Trophoblast cell (in vitro differentiated cells and primary cell): ENCODE data around the gene NR1D2.
A peak's percentile ranks its signal among the peaks of the same experiment; 100 is the strongest.

Experiments used
- DNase-seq, 2 donors: peaks; one replicate each; pipeline ENCODE4 v3.0.0-alpha.2; 2016
- H2AFZ ChIP-seq: 2 replicates; pipeline ENCODE4 v1.6.1; 2013; ENCODE audit warnings: low read length, moderate library complexity, mild to moderate bottlenecking; ENCODE audit not compliant: insufficient read depth, poor library complexity
- H2AK5ac ChIP-seq: 2 replicates; pipeline ENCODE4 v1.6.1; 2013; ENCODE audit warnings: mild to moderate bottlenecking, low read length
- H2BK120ac ChIP-seq: 2 replicates; pipeline ENCODE4 v1.6.1; 2013; ENCODE audit warnings: low read length, mild to moderate bottlenecking, moderate library complexity; ENCODE audit not compliant: insufficient read depth, poor library complexity
- H2BK12ac ChIP-seq: 2 replicates; pipeline ENCODE4 v1.6.1; 2013; ENCODE audit warnings: mild to moderate bottlenecking, low read length, moderate library complexity
- H2BK5ac ChIP-seq: 2 replicates; pipeline ENCODE4 v1.6.1; 2013; ENCODE audit warnings: low read length, low read depth, moderate library complexity, mild to moderate bottlenecking; ENCODE audit not compliant: poor library complexity
- H3K14ac ChIP-seq: 2 replicates; pipeline ENCODE4 v1.6.1; 2013; ENCODE audit warnings: mild to moderate bottlenecking, low read length
- H3K18ac ChIP-seq: 2 replicates; pipeline ENCODE4 v1.6.1; 2013; ENCODE audit warnings: mild to moderate bottlenecking, low read length
- H3K23ac ChIP-seq: 2 replicates; pipeline ENCODE4 v1.6.1; 2013; ENCODE audit warnings: low read length
- H3K27ac ChIP-seq: 2 replicates; pipeline ENCODE4 v1.5.1; 2013; ENCODE audit warnings: low read depth, mild to moderate bottlenecking, inconsistent platforms, low read length, moderate library complexity
- H3K27me3 ChIP-seq: 2 replicates; pipeline ENCODE4 v1.6.1; 2013; ENCODE audit warnings: inconsistent platforms, mild to moderate bottlenecking, low read length, moderate library complexity; ENCODE audit not compliant: insufficient read depth
- H3K36me3 ChIP-seq, 2 experiments: 1 replicate in 1 of 2; 2 replicates in 1 of 2; pipeline ENCODE4 v1.6.1; 2013; ENCODE audit warnings: low read length in 2 of 2, mild to moderate bottlenecking in 2 of 2, moderate library complexity in 1 of 2; ENCODE audit not compliant: insufficient read depth in 2 of 2, control insufficient read depth in 1 of 2
- H3K4ac ChIP-seq: 2 replicates; pipeline ENCODE4 v1.6.1; 2013; ENCODE audit warnings: low read depth, mild to moderate bottlenecking, low read length, moderate library complexity
- H3K4me1 ChIP-seq, 2 experiments: 1 replicate in 1 of 2; 2 replicates in 1 of 2; pipeline ENCODE4 v1.6.1; 2013; ENCODE audit warnings: low read length in 2 of 2, mild to moderate bottlenecking in 2 of 2, moderate library complexity in 1 of 2; ENCODE audit not compliant: insufficient read depth in 2 of 2, control insufficient read depth in 1 of 2
- H3K4me2 ChIP-seq: 2 replicates; pipeline ENCODE4 v1.6.1; 2013; ENCODE audit warnings: inconsistent platforms, mild to moderate bottlenecking, low read length, moderate library complexity
- H3K4me3 ChIP-seq: 2 replicates; pipeline ENCODE4 v1.5.1; 2013; ENCODE audit warnings: mild to moderate bottlenecking, low read depth, low read length, inconsistent platforms
- H3K79me1 ChIP-seq: one replicate; pipeline ENCODE4 v1.6.1; 2013; ENCODE audit warnings: low read length
- H3K79me2 ChIP-seq: 2 replicates; pipeline ENCODE4 v1.6.1; 2013; ENCODE audit warnings: low read length, mild to moderate bottlenecking; ENCODE audit not compliant: control insufficient read depth, insufficient read depth, poor library complexity
- H3K9ac ChIP-seq: 2 replicates; pipeline ENCODE4 v1.6.1; 2013; ENCODE audit warnings: mild to moderate bottlenecking, low read length
- H3K9me3 ChIP-seq: 2 replicates; pipeline ENCODE4 v1.6.1; 2013; ENCODE audit warnings: low read depth, mild to moderate bottlenecking, control low read depth, inconsistent platforms, low read length; ENCODE audit not compliant: insufficient read depth
- H4K12ac ChIP-seq: 2 replicates; pipeline ENCODE4 v1.6.1; 2013; ENCODE audit warnings: low read depth, mild to moderate bottlenecking, low read length, moderate library complexity
- H4K8ac ChIP-seq: 2 replicates; pipeline ENCODE4 v1.6.1; 2013; ENCODE audit warnings: low read depth, mild to moderate bottlenecking, low read length, moderate library complexity
- H4K91ac ChIP-seq: one replicate; pipeline ENCODE4 v1.6.1; 2013; ENCODE audit warnings: low read depth, mild to moderate bottlenecking, low read length, moderate library complexity
- WGBS: extraction: QIAGEN DNeasy Blood & Tissue Kit; methylation state at CpG from one replicate; pipeline ENCODE4 v1.1.7; 2013; ENCODE audit warnings: missing lambda C conversion rate; ENCODE audit not compliant: insufficient read length, insufficient coverage; ENCODE audit errors: extremely low coverage; 5-methylcytosine and 5-hydroxymethylcytosine counted together

Gene NR1D2

GRCh38 chr3:24002129-24002528, 57.0 kb downstream of the NR1D2 start:
- Histone ChIP-seq H3K14ac (no peak overlapping the region), H3K79me2 (no peaks in the 10 kb centered on the region), H3K4ac (no peak overlapping the region), H3K4me2 (no peak overlapping the region), H3K36me3 (no peaks in the 10 kb centered on the region), H4K12ac (no peak overlapping the region), H3K4me1 (no peaks in the 10 kb centered on the region), H4K8ac (no peak overlapping the region), H3K4me3 (no peak overlapping the region), H4K91ac (no peak overlapping the region), H2AK5ac (no peak overlapping the region), H3K79me1 (no peaks in the 10 kb centered on the region), H3K9ac (no peak overlapping the region), H3K23ac (no peak overlapping the region), H2BK12ac (no peak overlapping the region), H3K27ac (no peak overlapping the region), H2BK120ac (no peak overlapping the region), H2BK5ac (no peak overlapping the region), H3K27me3 (no peaks in the 10 kb centered on the region), H3K9me3 (no peaks in the 10 kb centered on the region), H2AFZ (no peak overlapping the region), H3K18ac (no peak overlapping the region)
- WGBS, result no CpG with 5 or more reads among the region's 4 CpGs
- DNase-seq, result no peak

- no CpG with 5 or more reads among the region's 3 CpGs for WGBS
- H3K4me3 ChIP-seq, result no peak overlapping the region
- H4K91ac ChIP-seq, result no peak overlapping the region
- H3K79me2 ChIP-seq, result no peaks in the 10 kb centered on the region
- no peak overlapping the region for H3K27ac ChIP-seq
- no peaks in the 10 kb centered on the region for H3K79me1 ChIP-seq
- H2BK5ac ChIP-seq, result no peak overlapping the region
- H3K4me1 ChIP-seq, result no peaks in the 10 kb centered on the region
- H3K9ac ChIP-seq, result no peak overlapping the region
- no peak overlapping the region for H3K18ac ChIP-seq
- no peaks in the 10 kb centered on the region for H3K36me3 ChIP-seq
- H3K4ac ChIP-seq, result no peak overlapping the region
- H4K8ac ChIP-seq, result no peak overlapping the region
- H3K4me2 ChIP-seq, result no peak overlapping the region
- no peak overlapping the region for H3K23ac ChIP-seq
- no peak for DNase-seq
- H2AK5ac ChIP-seq, result no peak overlapping the region
- no peak overlapping the region for H2BK120ac ChIP-seq
- no peak overlapping the region for H2BK12ac ChIP-seq
- no peaks in the 10 kb centered on the region for H3K27me3 ChIP-seq
- H3K14ac ChIP-seq, result no peak overlapping the region
- no peak overlapping the region for H4K12ac ChIP-seq
- H2AFZ ChIP-seq, result no peak overlapping the region
- no peaks in the 10 kb centered on the region for H3K9me3 ChIP-seq
Observed at GRCh38 chr3:24003466-24003865, 58.4 kb downstream of the NR1D2 start.

- Histone ChIP-seq H4K8ac (no peak overlapping the region), H3K79me1 (no peaks in the 10 kb centered on the region), H2BK12ac (no peak overlapping the region), H3K79me2 (no peaks in the 10 kb centered on the region), H3K27ac (no peak overlapping the region), H2AK5ac (peak overlapping the region; percentile 10), H4K91ac (no peak overlapping the region), H2AFZ (no peak overlapping the region), H3K23ac (no peak overlapping the region), H3K36me3 (no peaks in the 10 kb centered on the region), H3K9me3 (no peaks in the 10 kb centered on the region), H2BK120ac (no peak overlapping the region), H3K4me2 (no peak overlapping the region), H3K4me1 (no peaks in the 10 kb centered on the region), H3K18ac (no peak overlapping the region), H2BK5ac (no peak overlapping the region), H3K27me3 (no peaks in the 10 kb centered on the region), H3K4me3 (no peak overlapping the region), H3K14ac (no peak overlapping the region), H3K4ac (no peak overlapping the region), H4K12ac (no peak overlapping the region), H3K9ac (no peak overlapping the region)
- DNase-seq, result no peak
- no CpG with 5 or more reads among the region's 4 CpGs for WGBS
Observed at GRCh38 chr3:24004171-24004938, 59.3 kb downstream of the NR1D2 start.

GRCh38 chr3:24005669-24006068, 60.6 kb downstream of the NR1D2 start:
- H2AK5ac ChIP-seq, result no peak overlapping the region
- H3K4me1 ChIP-seq, result no peaks in the 10 kb centered on the region
- H3K23ac ChIP-seq, result no peak overlapping the region
- H3K18ac ChIP-seq, result no peak overlapping the region
- no peaks in the 10 kb centered on the region for H3K36me3 ChIP-seq
- H3K14ac ChIP-seq, result no peak overlapping the region
- no peak for DNase-seq
- no peak overlapping the region for H2BK5ac ChIP-seq
- H3K27ac ChIP-seq, result no peak overlapping the region
- H4K12ac ChIP-seq, result no peak overlapping the region
- H2AFZ ChIP-seq, result no peak overlapping the region
- H3K4me2 ChIP-seq, result no peak overlapping the region
- H2BK120ac ChIP-seq, result no peak overlapping the region
- H3K4ac ChIP-seq, result no peak overlapping the region
- H2BK12ac ChIP-seq, result no peak overlapping the region
- H3K27me3 ChIP-seq, result no peaks in the 10 kb centered on the region
- H3K9me3 ChIP-seq, result no peaks in the 10 kb centered on the region
- H3K79me2 ChIP-seq, result no peaks in the 10 kb centered on the region
- no CpG with 5 or more reads among the region's 8 CpGs for WGBS
- H3K4me3 ChIP-seq, result no peak overlapping the region
- H4K8ac ChIP-seq, result no peak overlapping the region
- no peaks in the 10 kb centered on the region for H3K79me1 ChIP-seq
- no peak overlapping the region for H3K9ac ChIP-seq
- no peak overlapping the region for H4K91ac ChIP-seq
